Thoracic aorta (tissue), 2 donors: ENCODE results near the gene IQSEC3. TPM values are rescaled to one million over a fixed set of nuclear protein-coding genes. Genes with fewer than 3 reads are reported as not detected.

Experiments used
- ATAC-seq: fragments of 150-250 bp; one replicate; pipeline ENCODE4 v1.8.0; 2017; ENCODE audit warnings: low read depth; ENCODE audit not compliant: insufficient number of reproducible peaks, low FRiP score
- DNase-seq: peaks from one replicate; pipeline ENCODE4 v3.0.0-alpha.2; 2020; ENCODE audit warnings: low spot score
- H3K27ac ChIP-seq, 2 donors: fragments of 200-600 bp; sonication (generic); 1 replicate in 1 of 2; 2 replicates in 1 of 2; pipeline ENCODE4 v1.5.1; 2016; ENCODE audit warnings: mild to moderate bottlenecking in 2 of 2, moderate library complexity in 2 of 2
- H3K27me3 ChIP-seq: fragments of 200-600 bp; sonication (generic); replicated peaks from 2 replicates; pipeline ENCODE4 v1.6.0; 2016; ENCODE audit warnings: mild to moderate bottlenecking; ENCODE audit not compliant: insufficient read depth
- H3K36me3 ChIP-seq: fragments of 200-600 bp; sonication (generic); one replicate; pipeline ENCODE4 v1.5.1; 2016
- H3K4me1 ChIP-seq, 2 donors: fragments of 200-600 bp; sonication (generic); 1 replicate in 1 of 2; 2 replicates in 1 of 2; pipeline versions ENCODE4 v1.5.1 to v1.6.0; 2016; ENCODE audit warnings: low read depth in 2 of 2, mild to moderate bottlenecking in 1 of 2; ENCODE audit not compliant: control insufficient read depth in 1 of 2
- H3K4me3 ChIP-seq: fragments of 200-600 bp; sonication (generic); 2 replicates; pipeline ENCODE4 v1.5.1; 2016; ENCODE audit warnings: mild to moderate bottlenecking
- H3K9me3 ChIP-seq: fragments of 200-600 bp; sonication (generic); 2 replicates; pipeline ENCODE4 v1.5.1; 2016
- total RNA-seq, 2 donors: library from RNA; depleted of rRNA; stranded (reverse); fragments of >200 nt; gene quantifications; one replicate each; pipeline versions ENCODE4 v1.1.0 to v1.2.3, GENCODE V29; 2016
- TF ChIP-seq, protein P1 (sequence below): fragments of 200-600 bp; sonication (generic); IDR thresholded peaks from one replicate; pipeline ENCODE4 v1.5.1; 2019; ENCODE audit warnings: antibody characterized with exemption

Gene IQSEC3
- total RNA-seq, 2 donors from 2014 or later, result 1.1 to 1.3 TPM

DNA sequence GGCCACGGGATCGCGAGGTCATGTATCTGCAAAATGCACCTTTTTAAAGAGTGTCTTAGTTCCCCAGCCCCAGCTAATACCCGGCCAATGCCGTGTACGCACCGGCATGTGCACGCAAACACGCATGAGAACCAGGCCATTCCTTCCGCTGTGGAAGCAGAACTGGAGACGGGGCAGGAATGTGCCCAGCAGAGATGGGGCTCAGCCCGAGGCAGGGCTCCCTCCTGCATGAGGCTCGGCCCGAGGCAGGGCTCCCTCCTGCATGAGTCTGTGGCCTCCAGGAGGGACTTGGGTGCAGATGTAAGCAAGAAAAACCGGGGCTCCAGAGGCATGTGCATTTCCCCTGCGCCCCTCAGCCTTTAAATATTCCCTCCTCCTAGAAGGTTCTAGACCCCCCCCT lies 109.2 kb downstream of the IQSEC3 start:
- TF ChIP-seq, protein P1, sequence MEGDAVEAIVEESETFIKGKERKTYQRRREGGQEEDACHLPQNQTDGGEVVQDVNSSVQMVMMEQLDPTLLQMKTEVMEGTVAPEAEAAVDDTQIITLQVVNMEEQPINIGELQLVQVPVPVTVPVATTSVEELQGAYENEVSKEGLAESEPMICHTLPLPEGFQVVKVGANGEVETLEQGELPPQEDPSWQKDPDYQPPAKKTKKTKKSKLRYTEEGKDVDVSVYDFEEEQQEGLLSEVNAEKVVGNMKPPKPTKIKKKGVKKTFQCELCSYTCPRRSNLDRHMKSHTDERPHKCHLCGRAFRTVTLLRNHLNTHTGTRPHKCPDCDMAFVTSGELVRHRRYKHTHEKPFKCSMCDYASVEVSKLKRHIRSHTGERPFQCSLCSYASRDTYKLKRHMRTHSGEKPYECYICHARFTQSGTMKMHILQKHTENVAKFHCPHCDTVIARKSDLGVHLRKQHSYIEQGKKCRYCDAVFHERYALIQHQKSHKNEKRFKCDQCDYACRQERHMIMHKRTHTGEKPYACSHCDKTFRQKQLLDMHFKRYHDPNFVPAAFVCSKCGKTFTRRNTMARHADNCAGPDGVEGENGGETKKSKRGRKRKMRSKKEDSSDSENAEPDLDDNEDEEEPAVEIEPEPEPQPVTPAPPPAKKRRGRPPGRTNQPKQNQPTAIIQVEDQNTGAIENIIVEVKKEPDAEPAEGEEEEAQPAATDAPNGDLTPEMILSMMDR, result no peak
- no peaks in the 10 kb centered on the region for H3K9me3 ChIP-seq
- no peaks in the 10 kb centered on the region for H3K36me3 ChIP-seq
- H3K27me3 ChIP-seq, result no peaks in the 10 kb centered on the region
- DNase-seq (no peak), ATAC-seq (no peak)
- H3K4me1 ChIP-seq, result peaks cover 8 to 14% of the 10 kb centered on the region in 2 donors
- H3K4me3 ChIP-seq, result no peak overlapping the region
- no peak overlapping the region for H3K27ac ChIP-seq

DNA sequence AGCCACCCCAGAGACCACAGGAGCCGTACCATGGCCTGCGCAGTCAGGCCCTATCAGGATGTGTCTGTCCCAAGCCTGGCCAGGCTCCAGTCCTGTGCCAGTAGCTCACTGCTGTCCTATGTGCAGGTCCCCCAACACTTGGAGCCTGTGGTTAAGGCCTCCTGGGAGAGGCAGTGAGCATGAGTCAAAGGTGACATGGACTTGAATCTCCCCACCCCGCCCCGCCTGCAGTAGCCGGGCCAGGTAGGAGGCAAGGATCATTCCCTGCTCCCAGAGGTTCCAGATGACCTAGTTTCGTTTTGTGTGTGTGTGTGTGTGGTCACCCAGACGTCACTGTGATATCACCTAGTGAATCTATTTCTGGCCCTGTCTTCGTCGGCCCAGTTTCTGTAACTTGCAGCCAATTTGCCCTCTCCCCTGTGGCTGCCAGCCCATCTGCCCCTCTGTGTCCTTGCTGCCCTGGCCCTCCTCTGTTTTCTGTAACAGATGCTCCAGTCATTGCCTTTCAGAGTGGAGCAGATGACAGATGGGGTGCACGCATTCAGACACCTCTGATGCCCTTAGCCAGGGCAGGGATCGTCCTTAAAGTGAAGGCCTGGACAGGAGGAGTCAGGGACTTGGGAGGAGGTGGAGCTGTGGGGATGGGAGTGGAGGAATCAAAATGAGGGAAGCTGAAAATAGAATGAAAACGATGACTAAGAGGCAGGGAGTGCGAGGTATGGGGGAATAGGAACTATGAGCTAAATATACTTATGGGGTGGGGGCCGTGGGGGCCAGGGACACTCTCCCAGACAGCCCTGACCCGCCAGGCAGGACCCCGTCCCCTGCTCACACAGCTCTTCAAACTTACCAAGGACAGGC lies 110.0 kb downstream of the IQSEC3 start:
- ATAC-seq, result peak; percentile 39
- H3K4me3 ChIP-seq, result no peak overlapping the region
- H3K9me3 ChIP-seq, result no peaks in the 10 kb centered on the region
- no peak for DNase-seq
- TF ChIP-seq, protein P1, result no peak
- peaks cover 8 to 14% of the 10 kb centered on the region in 2 donors for H3K4me1 ChIP-seq
- H3K36me3 ChIP-seq, result no peaks in the 10 kb centered on the region
- H3K27me3 ChIP-seq, result no peaks in the 10 kb centered on the region
- no peak overlapping the region for H3K27ac ChIP-seq

DNA sequence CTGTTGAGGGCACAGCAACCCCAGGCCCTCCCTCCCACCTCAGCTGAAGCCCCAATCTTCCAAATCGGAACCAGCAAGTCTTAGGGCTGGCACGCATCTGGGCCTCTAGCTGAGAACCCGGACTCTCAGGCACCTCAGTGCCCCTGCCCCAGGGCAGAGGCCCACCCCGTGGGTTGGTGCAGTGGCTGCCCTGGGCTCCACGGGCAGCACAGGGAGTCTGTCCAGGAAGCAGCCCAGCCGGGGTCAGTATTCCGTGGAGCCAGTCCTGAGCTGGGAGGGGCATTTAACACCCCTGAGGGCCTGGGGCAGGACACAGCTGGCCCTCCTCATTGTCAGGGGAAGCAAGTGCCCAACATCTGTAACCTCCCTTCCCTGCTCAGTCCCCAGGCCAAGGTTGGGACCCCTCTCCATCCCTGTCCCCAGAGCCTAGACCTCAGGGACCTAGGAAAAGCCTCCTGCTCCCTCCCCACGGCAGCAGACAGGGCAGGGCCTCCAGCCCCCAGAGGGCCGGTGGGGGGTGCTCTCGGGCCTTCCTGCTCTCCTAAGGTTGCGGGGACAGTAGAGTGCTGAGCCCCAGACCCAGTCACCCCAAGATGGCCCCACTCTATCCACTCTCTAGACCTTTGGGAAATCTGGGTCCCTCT lies 110.9 kb downstream of the IQSEC3 start:
- DNase-seq (no peak), ATAC-seq (no peak)
- Histone ChIP-seq H3K27ac (no peak overlapping the region), H3K4me3 (no peak overlapping the region), H3K4me1 (peaks cover 8 to 14% of the 10 kb centered on the region in 2 donors), H3K9me3 (no peaks in the 10 kb centered on the region), H3K36me3 (no peaks in the 10 kb centered on the region), H3K27me3 (no peaks in the 10 kb centered on the region)
- TF ChIP-seq, protein P1, result no peak

DNA sequence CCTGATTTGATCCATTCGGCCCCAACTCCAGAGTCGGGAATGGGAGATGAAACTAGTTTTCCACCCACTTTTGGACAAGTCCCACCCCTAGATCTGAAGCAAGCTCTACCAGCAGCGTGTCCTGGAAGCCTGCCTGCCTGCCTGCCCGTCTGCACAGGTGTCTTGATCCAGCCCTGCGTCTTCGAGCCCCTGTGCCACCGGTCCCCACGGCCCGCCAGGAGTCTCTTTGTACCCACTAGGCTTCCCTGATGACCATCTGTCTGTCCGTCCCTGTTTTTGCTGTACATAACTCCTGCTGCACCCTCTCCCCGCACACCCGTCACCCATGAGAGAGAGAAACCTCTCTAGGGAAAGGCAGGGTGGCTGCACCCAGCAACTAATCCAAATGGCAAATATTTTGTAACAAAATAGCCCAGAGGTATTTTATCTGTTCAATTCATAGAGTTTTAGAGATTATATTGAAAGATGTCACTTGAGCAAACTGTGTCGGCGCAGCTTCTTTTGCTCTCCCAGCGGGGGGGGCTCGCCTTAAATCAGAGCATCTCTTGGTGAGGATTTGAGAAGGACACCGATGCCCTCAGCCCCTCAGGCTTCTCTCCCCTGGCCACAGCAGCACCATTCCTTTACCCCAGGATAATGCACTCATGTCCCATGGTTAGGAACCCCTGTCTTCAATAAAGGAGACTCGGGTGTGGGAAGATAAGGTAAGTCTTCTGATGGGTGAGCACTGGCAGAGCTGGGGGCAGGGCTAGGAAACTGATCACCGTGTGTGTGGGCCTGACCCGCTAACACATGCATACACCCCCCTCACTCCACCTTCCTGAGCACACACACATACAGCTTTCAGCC lies 111.6 kb downstream of the IQSEC3 start:
- no peaks in the 10 kb centered on the region for H3K27me3 ChIP-seq
- no peak overlapping the region for H3K4me3 ChIP-seq
- no peaks in the 10 kb centered on the region for H3K9me3 ChIP-seq
- peaks cover 8 to 14% of the 10 kb centered on the region in 2 donors for H3K4me1 ChIP-seq
- no peak overlapping the region for H3K27ac ChIP-seq
- no peak for ATAC-seq
- no peaks in the 10 kb centered on the region for H3K36me3 ChIP-seq
- no peak for DNase-seq
- TF ChIP-seq, protein P1, result no peak

DNA sequence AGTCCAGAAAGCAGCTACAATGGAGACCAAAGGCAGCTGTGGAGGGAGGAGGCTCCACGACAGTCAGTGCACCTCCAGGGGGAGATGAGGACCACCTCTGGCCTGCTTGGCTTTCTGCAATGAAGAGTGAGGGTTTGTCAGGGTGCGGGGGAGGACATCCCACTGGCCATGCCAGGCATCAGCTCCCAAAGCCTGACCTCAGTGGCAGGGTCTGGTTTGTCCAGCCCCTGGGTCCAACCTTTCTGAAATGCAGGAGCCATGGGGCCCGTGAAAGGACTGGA lies 112.2 kb downstream of the IQSEC3 start:
- ATAC-seq, result no peak
- Histone ChIP-seq H3K27ac (no peak overlapping the region), H3K9me3 (no peaks in the 10 kb centered on the region), H3K36me3 (no peaks in the 10 kb centered on the region), H3K27me3 (no peaks in the 10 kb centered on the region), H3K4me1 (peaks cover 8 to 14% of the 10 kb centered on the region in 2 donors), H3K4me3 (no peak overlapping the region)
- TF ChIP-seq, protein P1, result no peak
- no peak for DNase-seq
